Mucosa of descending colon (tissue), 3 donors: Measurements from ENCODE around the gene EHD2. TPM values are rescaled to one million over a fixed set of nuclear protein-coding genes. Genes with fewer than 3 reads are reported as not detected.
A peak's percentile ranks its signal among the peaks of the same experiment; 100 is the strongest.
"Not testable (repeated sequence)": the region's sequence is repeated elsewhere in the genome, so short reads cannot be mapped to it uniquely, and the experiment has no call there.

Experiments
- ATAC-seq: fragments of 200-7000 bp; cut with Tn5 transposase; one replicate; pipeline ENCODE4 v1.9.1; 2020; ENCODE audit warnings: mild to moderate bottlenecking, moderate library complexity
- DNase-seq, 3 donors: peaks; one replicate each; pipeline ENCODE4 v3.0.0-alpha.2; 2020
- H3K36me3 ChIP-seq: fragments of 200-600 bp; one replicate; pipeline ENCODE4 v1.8.0; 2021; ENCODE audit warnings: low read depth, mild to moderate bottlenecking
- H3K4me1 ChIP-seq: fragments of 200-600 bp; one replicate; pipeline ENCODE4 v1.8.0; 2021; ENCODE audit warnings: low read depth, mild to moderate bottlenecking
- H3K4me3 ChIP-seq: fragments of 200-600 bp; one replicate; pipeline ENCODE4 v1.8.0; 2021; ENCODE audit warnings: mild to moderate bottlenecking
- H3K9me3 ChIP-seq: fragments of 200-600 bp; one replicate; pipeline ENCODE4 v1.8.0; 2021; ENCODE audit warnings: mild to moderate bottlenecking
- intact Hi-C, 2 donors: fragments of 100-400 bp; cut with DNase I in 1 of 2; cut with micrococcal nuclease in 1 of 2; formaldehyde crosslinking; loops; one replicate each; pipeline versions ENCODE4 v1.11.0 to v1.11.1; 2022; cut with DNase I, micrococcal nuclease
- total RNA-seq, 3 donors: library from RNA; stranded (reverse); fragmentation: NEBNext Ultra II Directional in 2 of 3; extraction: Animal tissue kit (Norgen Biotek cat#: 25700) in 2 of 3; gene quantifications; one replicate each; pipeline versions ENCODE4 v1.2.1 to v1.2.4, GENCODE V29; 2021 to 2023
- TF ChIP-seq, protein P1 (sequence below): fragments of 200-600 bp; IDR thresholded peaks from one replicate; pipeline ENCODE4 v1.8.0; 2022; ENCODE audit warnings: antibody characterized with exemption, mild to moderate bottlenecking
- donor health status: DM: no; HTN: no; CAD: no; lungs with moderate emphysema.
- donor health status: DM: no; HTN: no; CAD: no.
- donor health status: DM: no; HTN: yes; CAD: no.

Gene EHD2
- total RNA-seq, 3 donors from 2014 or later: 10.8 to 108 (median 30.3) TPM

DNA sequence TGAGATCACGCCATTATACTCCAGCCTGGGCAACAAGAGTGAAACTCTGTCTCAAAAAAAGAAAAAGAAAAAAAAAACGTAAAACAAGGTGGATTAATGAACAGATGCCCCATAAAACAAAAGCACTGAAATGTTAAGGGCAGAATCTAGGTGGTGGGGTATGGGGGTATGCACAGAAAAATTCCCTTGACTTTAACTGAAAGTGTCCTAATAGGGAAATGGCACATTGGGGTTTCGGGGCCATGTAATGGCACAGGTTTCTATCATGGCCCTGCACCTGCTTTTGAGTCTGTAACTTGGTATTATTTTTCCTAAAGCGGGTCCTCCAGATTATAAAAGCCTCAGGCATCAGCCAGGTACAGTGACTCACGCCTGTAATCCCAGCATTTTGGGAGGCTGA is 48.3 kb downstream of the EHD2 start:
- TF ChIP-seq, protein P1, sequence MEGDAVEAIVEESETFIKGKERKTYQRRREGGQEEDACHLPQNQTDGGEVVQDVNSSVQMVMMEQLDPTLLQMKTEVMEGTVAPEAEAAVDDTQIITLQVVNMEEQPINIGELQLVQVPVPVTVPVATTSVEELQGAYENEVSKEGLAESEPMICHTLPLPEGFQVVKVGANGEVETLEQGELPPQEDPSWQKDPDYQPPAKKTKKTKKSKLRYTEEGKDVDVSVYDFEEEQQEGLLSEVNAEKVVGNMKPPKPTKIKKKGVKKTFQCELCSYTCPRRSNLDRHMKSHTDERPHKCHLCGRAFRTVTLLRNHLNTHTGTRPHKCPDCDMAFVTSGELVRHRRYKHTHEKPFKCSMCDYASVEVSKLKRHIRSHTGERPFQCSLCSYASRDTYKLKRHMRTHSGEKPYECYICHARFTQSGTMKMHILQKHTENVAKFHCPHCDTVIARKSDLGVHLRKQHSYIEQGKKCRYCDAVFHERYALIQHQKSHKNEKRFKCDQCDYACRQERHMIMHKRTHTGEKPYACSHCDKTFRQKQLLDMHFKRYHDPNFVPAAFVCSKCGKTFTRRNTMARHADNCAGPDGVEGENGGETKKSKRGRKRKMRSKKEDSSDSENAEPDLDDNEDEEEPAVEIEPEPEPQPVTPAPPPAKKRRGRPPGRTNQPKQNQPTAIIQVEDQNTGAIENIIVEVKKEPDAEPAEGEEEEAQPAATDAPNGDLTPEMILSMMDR: no peak
- DNase-seq (no peak), ATAC-seq (no peak)
- Histone ChIP-seq H3K4me1 (peaks cover 12% of the 10 kb centered on the region), H3K4me3 (no peak overlapping the region), H3K9me3 (no peaks in the 10 kb centered on the region), H3K36me3 (no peaks in the 10 kb centered on the region)
- intact Hi-C loops: no loop called here

DNA sequence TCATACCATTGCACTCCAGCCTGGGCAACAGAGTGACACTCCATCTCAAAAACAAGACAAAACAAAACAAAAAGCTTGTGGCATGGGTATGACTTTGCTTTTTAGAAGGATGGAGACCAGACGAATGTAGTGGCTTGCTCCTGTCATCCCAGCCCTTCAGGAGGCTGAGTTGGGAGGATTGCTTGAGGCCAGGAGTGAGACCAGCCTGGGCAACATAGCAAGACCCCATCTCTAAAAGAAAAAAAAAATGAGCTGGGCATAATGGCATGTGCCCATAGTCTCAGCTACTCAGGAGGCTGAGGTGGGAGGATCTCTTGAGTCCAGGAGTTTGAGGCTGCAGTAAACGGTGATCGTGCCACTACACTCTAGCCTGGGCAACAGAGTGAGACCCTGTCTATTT is 48.9 kb downstream of the EHD2 start:
- ATAC-seq: no peak
- Histone ChIP-seq H3K36me3 (no peaks in the 10 kb centered on the region), H3K9me3 (no peaks in the 10 kb centered on the region), H3K4me3 (no peak overlapping the region), H3K4me1 (peaks cover 7% of the 10 kb centered on the region)
- intact Hi-C loops: no loop called here
- TF ChIP-seq, protein P1: no peak
- DNase-seq: no peak

DNA sequence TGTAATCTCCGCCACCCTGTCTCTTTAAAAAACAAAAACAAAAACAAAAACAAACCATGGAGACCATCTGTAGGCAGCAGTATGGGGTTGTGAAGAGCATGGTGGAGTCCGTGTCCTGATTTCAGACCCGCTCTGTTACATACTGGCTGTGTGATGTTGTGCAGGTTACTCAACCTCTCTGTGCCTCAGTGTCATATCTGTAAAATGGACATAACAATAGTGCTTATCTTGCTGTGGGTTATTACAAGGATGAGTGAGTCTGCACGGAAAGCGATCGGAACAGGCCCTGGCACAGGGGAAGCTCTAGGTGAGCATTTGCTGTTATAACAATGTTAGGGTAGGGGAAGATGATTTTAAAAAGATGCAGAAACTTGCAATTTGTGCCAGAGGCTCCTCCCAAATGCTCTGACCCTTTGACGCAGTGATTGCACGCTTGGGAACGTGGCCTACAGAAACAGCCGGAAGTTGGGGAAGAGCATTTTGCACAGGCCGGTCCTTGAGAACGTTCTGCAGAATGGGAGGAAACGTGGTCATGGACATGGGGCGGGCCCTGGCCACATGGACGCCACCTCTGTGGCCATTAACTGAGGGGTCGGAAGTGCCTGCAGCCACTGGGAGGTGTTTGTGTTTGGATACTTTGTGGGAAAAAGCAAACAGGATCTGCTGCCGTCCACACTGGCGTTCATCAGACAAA is 49.5 kb downstream of the EHD2 start:
- intact Hi-C loops: no loop called here
- Histone ChIP-seq H3K36me3 (no peaks in the 10 kb centered on the region), H3K4me3 (no peak overlapping the region), H3K4me1 (peaks cover 4% of the 10 kb centered on the region), H3K9me3 (no peaks in the 10 kb centered on the region)
- DNase-seq (no peak), ATAC-seq (no peak)
- TF ChIP-seq, protein P1: no peak

DNA sequence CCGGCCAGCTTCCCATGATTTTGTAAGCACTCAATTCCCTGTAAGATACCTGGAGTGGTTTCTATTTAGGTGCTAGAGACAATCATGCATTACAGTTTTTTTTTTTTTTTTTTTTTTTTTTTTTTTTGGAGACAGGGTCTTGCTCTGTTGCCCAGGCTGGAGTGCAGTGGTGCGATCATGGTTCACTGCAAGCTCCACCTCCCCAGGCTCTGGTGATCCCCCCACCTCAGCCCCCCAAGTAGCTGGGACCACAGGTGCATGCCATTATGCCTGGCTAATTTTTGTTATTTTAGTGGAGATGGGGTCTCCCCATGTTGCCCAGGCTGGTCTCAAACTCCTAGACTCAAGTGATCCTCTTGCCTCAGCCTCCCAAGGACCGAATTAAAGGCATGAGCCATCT is 51.5 kb downstream of the EHD2 start:
- H3K9me3 ChIP-seq, intact Hi-C loops, DNase-seq, H3K4me1 ChIP-seq, ATAC-seq, H3K4me3 ChIP-seq, H3K36me3 ChIP-seq: not testable (repeated sequence)

DNA sequence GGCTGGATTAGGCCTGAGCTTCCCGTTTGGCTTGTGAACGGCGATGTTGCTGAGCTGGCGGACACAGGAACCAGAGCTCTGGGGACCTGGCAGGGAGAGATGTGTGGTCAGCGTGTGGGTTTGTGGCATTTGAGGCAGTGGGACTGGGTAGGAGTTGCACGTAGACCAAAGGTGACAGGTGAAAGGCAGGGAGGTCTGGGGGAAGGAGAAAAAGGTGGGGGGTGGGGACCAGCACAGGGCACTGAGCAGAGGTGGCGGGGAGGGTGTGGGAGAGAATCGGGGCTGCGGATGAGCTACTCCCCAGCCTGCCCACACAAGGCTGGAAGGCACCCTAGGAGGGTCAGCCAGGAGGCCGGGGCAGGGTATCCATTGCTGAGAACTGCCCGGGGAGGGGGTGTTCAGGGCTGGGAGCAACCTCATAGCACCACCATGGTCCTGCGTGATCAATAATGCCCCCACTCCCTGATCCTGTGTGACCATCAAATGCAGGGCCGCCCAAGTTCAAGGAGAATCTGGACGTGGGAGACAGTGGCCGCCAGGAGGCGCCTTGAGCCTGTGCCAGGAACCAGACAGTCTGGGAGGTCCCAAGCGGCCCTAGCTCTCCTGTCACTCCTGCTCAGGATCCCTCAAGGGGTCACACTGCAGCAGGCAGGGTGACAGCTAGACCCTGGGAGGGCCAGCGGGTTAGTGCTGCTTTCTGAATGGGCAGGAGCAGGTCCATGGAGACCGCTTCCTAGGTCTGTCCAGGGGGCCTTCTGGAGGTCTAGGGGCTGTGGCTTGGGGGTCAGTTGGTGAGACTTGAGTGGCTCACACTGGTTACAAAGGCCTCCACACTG is 52.5 kb downstream of the EHD2 start:
- TF ChIP-seq, protein P1: peak; percentile 81
- no peaks in the 10 kb centered on the region for H3K4me1 ChIP-seq
- DNase-seq: peak in 2 of 3 donors; percentile 81 to 85
- H3K36me3 ChIP-seq: no peaks in the 10 kb centered on the region
- peak; percentile 86 for ATAC-seq
- H3K9me3 ChIP-seq: no peaks in the 10 kb centered on the region
- no peak overlapping the region for H3K4me3 ChIP-seq
- intact Hi-C loops: no loop called here

DNA sequence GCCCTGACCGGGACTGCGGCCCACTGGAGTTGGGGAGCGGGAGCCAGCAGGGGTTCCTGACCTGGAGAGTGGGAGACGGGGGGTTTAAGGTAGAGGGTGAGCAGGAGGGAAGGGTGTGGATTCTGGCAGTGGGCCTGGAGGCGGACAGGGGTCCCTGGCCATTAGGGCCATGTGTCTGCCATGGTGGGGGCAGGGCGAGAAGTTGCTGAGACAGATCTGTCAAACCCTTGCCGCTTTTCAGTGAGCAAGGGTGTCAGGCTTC is 53.1 kb downstream of the EHD2 start:
- Histone ChIP-seq H3K4me1 (no peaks in the 10 kb centered on the region), H3K9me3 (no peaks in the 10 kb centered on the region), H3K4me3 (no peak overlapping the region), H3K36me3 (no peaks in the 10 kb centered on the region)
- TF ChIP-seq, protein P1: no peak
- intact Hi-C loops: no loop called here
- ATAC-seq (no peak), DNase-seq (no peak)
